GM19467 (cell line): ENCODE results near the gene ZBTB44.

Experiments used
- ATAC-seq: cut with Tn5 transposase; IDR thresholded peaks from one replicate; pipeline ENCODE4 v1.9.1; 2021; ENCODE audit warnings: mild to moderate bottlenecking, moderate library complexity; ENCODE audit not compliant: unreplicated experiment

ZBTB44 gene

GRCh38 chr11:130178441-130179339 lies 136.0 kb downstream of the ZBTB44 start:
- ATAC-seq: no peak

- ATAC-seq: no peak
These were observed 136.9 kb downstream of the ZBTB44 start for GRCh38 chr11:130177782-130178181.
